HEK293T (cell line): Measurements from ENCODE around the gene AGMO.

Experiments used
- ARNT ChIP-seq: fragments of 450-650 bp; IDR thresholded peaks from 2 replicates; pipeline ENCODE4 v1.6.1; 2017; ENCODE audit warnings: mild to moderate bottlenecking
- BHLHE40 ChIP-seq: fragments of 450-650 bp; IDR thresholded peaks from 2 replicates; pipeline ENCODE4 v1.6.1; 2016; ENCODE audit warnings: mild to moderate bottlenecking, moderate library complexity, borderline replicate concordance
- CTBP1 ChIP-seq: fragments of 450-650 bp; IDR thresholded peaks from 2 replicates; pipeline ENCODE4 v1.6.1; 2016; ENCODE audit warnings: borderline replicate concordance
- ELF4 ChIP-seq: fragments of 450-650 bp; IDR thresholded peaks from 2 replicates; pipeline ENCODE4 v1.6.1; 2017; ENCODE audit warnings: antibody characterized with exemption
- FOXM1 ChIP-seq: fragments of 450-650 bp; IDR thresholded peaks from 2 replicates; pipeline ENCODE4 v1.6.1; 2017; ENCODE audit warnings: mild to moderate bottlenecking, borderline replicate concordance
- HDGF ChIP-seq: fragments of 450-650 bp; IDR thresholded peaks from 2 replicates; pipeline ENCODE4 v1.6.1; 2017; ENCODE audit warnings: antibody characterized with exemption, borderline replicate concordance
- L3MBTL2 ChIP-seq: fragments of 450-650 bp; conservative IDR thresholded peaks from 2 replicates; pipeline ENCODE4 v1.6.1; 2016; ENCODE audit warnings: mild to moderate bottlenecking
- NFRKB ChIP-seq: fragments of 450-650 bp; IDR thresholded peaks from 2 replicates; pipeline ENCODE4 v1.6.1; 2016; ENCODE audit warnings: mild to moderate bottlenecking, moderate library complexity
- SUZ12 ChIP-seq: fragments of 450-650 bp; IDR thresholded peaks from 2 replicates; pipeline ENCODE4 v1.6.1; 2016; ENCODE audit warnings: mild to moderate bottlenecking
- TARDBP ChIP-seq: fragments of 450-650 bp; IDR thresholded peaks from 2 replicates; pipeline ENCODE4 v1.6.1; 2016
- ZNF384 ChIP-seq: fragments of 450-650 bp; IDR thresholded peaks from 2 replicates; pipeline ENCODE4 v1.6.1; 2016

DNA sequence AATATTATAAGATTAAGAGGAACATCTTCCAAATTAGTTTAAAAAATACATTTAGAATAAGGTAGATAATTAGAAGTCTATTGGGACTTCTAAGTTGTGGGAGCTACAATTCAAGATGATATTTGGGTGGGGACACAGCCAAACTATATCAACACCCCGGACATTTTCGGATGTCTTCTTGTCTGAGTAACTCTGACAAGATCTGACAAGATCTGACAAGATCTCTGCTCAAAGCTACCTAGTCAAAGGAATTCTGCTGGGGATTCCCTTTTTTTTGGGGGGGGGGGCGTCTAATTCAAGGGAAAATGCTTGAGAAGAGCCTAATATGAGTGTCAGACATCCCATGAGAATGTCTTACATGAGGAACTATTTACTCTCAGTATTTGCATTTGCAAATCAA, 5.2 kb upstream of the AGMO start:
- TF ChIP-seq CTBP1 (no peak), FOXM1 (no peak), SUZ12 (no peak), NFRKB (no peak), ARNT (no peak), HDGF (no peak), BHLHE40 (no peak), TARDBP (no peak), ZNF384 (no peak), ELF4 (no peak), L3MBTL2 (no peak)
